COLO829 (cell line): ENCODE measurements around the gene HIF1A.
"Not testable (repeated sequence)": the region's sequence is repeated elsewhere in the genome, so short reads cannot be mapped to it uniquely, and the experiment has no call there.

Experiments used
- DNase-seq: peaks from one replicate; pipeline ENCODE4 v3.0.0; 2012; ENCODE audit warnings: low spot score

The HIF1A gene

GRCh38 chr14:61694830-61695694 is at the start of gene HIF1A:
TSS of gene HIF1A (plus strand) at chr14:61695513. CDS start at chr14:61695805, 292 bp downstream.
- DNase-seq: peak; percentile 90

GRCh38 chr14:61646366-61647116 is 48.8 kb upstream of the HIF1A start:
- no peak for DNase-seq

GRCh38 chr14:61647704-61648103 is 47.6 kb upstream of the HIF1A start:
- DNase-seq: no peak

- no peak for DNase-seq
Measured at GRCh38 chr14:61648377-61648776, 46.9 kb upstream of the HIF1A start.

GRCh38 chr14:61649283-61649682 is 46.0 kb upstream of the HIF1A start:
- no peak for DNase-seq

GRCh38 chr14:61651355-61651754 is 44.0 kb upstream of the HIF1A start:
- no peak for DNase-seq

- DNase-seq: no peak
Measured at GRCh38 chr14:61652526-61653262, 42.6 kb upstream of the HIF1A start.

- DNase-seq: peak; percentile 20
Measured at GRCh38 chr14:61653507-61653906, 41.8 kb upstream of the HIF1A start.

- no peak for DNase-seq
Measured at GRCh38 chr14:61654026-61654425, 41.3 kb upstream of the HIF1A start.

GRCh38 chr14:61655777-61656176 is 39.5 kb upstream of the HIF1A start:
- no peak for DNase-seq

- no peak for DNase-seq
Measured at GRCh38 chr14:61656341-61656740, 39.0 kb upstream of the HIF1A start.

- not testable (repeated sequence) for DNase-seq
Measured at GRCh38 chr14:61658111-61658510, 37.2 kb upstream of the HIF1A start.

GRCh38 chr14:61659582-61659981 is 35.7 kb upstream of the HIF1A start:
- no peak for DNase-seq

GRCh38 chr14:61661471-61662400 is 33.6 kb upstream of the HIF1A start:
- no peak for DNase-seq

GRCh38 chr14:61662437-61663311 is 32.6 kb upstream of the HIF1A start:
- peak; percentile 50 for DNase-seq

GRCh38 chr14:61663312-61663979 is 31.9 kb upstream of the HIF1A start:
- no peak for DNase-seq

GRCh38 chr14:61668282-61668681 is 27.0 kb upstream of the HIF1A start:
- no peak for DNase-seq

- DNase-seq: no peak
Measured at GRCh38 chr14:61670576-61670975, 24.7 kb upstream of the HIF1A start.

GRCh38 chr14:61671082-61671481 is 24.2 kb upstream of the HIF1A start:
- no peak for DNase-seq

- no peak for DNase-seq
Measured at GRCh38 chr14:61672796-61673195, 22.5 kb upstream of the HIF1A start.
